ENCODE measurements around the gene TOR1AIP2.
A peak's percentile ranks its signal among the peaks of the same experiment; 100 is the strongest.

Gene TOR1AIP2

DNA sequence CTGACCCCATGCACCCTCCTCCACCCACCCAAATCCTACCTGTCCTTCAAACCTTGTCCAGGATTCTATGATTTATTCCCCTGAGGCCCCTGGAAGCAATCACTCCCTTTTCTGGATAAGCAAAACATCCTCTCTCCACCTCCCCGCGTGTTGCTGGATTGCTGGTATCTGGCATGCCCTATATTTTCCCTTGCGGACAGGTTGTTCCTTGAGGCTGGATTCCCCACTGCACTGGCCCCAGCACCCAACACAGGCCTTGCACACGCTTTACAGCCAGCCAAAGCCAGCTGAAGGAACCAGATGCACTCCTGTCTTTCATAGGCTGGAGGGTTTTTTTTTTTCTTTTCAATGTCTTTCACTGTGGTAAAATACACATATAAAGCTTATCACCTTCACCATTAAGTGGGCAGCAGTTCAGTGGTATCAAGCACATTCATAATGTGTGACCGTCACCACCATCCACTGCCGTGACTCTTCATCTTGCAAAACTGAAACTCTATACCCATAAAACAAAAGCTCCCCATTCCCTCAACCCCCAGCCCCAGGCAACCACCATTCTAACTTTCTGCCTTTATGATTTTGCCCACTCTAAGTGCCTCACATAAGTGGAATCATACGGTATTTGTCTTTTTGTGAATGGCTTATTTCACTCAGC lies 50.9 kb downstream of the TOR1AIP2 start:
- no peak overlapping the region for H3K4me3 ChIP-seq (ENCODE audit: low read depth, low read length)
- TF ChIP-seq, protein P1, sequence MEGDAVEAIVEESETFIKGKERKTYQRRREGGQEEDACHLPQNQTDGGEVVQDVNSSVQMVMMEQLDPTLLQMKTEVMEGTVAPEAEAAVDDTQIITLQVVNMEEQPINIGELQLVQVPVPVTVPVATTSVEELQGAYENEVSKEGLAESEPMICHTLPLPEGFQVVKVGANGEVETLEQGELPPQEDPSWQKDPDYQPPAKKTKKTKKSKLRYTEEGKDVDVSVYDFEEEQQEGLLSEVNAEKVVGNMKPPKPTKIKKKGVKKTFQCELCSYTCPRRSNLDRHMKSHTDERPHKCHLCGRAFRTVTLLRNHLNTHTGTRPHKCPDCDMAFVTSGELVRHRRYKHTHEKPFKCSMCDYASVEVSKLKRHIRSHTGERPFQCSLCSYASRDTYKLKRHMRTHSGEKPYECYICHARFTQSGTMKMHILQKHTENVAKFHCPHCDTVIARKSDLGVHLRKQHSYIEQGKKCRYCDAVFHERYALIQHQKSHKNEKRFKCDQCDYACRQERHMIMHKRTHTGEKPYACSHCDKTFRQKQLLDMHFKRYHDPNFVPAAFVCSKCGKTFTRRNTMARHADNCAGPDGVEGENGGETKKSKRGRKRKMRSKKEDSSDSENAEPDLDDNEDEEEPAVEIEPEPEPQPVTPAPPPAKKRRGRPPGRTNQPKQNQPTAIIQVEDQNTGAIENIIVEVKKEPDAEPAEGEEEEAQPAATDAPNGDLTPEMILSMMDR (conservative IDR thresholded peaks at IDR 0.05; ENCODE audit: low read depth, low read length), result no peak
- no peak for DNase-seq (ENCODE audit: low read depth)

DNA sequence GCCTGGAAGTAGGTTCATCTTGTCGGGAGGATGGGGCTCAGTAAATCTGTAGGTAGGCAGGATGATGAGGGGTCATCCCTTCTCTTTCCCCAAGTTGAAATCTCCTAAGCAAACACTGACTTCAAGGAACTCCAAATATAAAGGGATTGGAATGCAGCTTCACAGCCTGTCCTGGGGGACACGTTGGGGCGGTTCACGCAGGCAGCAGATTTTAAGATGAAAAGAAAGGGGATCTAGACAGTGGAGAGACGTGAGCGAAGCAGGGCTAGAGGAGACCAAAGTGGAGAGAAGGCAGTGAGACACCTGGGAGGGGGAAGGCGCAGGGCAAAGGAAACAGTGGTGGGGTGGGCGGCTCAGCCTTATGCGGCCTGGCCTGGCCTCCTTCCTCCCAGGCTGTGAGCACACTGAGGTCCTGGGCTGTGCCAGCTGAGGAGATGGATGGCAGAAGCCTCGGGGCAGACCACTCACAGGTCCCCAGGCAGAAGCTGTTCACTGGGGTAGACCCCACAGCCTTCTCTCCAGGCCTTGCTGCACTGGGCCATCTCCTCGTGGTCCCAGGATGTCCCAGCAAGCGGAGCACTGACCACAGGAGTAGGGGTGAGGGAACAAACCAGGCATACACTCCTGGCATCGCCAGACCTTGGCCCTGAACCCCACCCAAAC lies 51.7 kb downstream of the TOR1AIP2 start:
- TF ChIP-seq, protein P1 (conservative IDR thresholded peaks at IDR 0.05; ENCODE audit: low read depth, low read length), result no peak
- no peak overlapping the region for H3K4me3 ChIP-seq (ENCODE audit: low read depth, low read length)
- DNase-seq (ENCODE audit: low read depth), result no peak

DNA sequence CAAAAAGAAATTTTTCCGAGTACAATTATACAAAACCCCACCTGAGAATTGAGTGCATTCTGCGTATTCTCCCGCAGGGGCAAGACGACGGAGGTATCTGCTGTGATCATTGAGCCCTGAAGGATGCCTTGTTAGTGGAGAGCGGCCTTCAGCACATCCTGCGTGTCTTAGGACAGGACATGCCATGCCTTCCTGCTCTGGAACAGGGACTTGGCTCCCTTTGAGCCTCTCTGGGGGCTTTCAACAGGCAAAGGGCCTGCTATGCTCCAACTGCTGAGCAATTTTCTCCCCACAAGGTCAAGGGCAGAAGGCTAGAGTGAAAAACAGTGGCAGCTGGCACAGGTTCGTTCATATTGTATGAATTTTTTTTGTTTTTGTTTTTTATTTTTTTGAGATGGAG lies 52.4 kb downstream of the TOR1AIP2 start:
- no peak overlapping the region for H3K4me3 ChIP-seq (ENCODE audit: low read depth, low read length)
- DNase-seq (ENCODE audit: low read depth), result no peak
- TF ChIP-seq, protein P1 (conservative IDR thresholded peaks at IDR 0.05; ENCODE audit: low read depth, low read length), result no peak

DNA sequence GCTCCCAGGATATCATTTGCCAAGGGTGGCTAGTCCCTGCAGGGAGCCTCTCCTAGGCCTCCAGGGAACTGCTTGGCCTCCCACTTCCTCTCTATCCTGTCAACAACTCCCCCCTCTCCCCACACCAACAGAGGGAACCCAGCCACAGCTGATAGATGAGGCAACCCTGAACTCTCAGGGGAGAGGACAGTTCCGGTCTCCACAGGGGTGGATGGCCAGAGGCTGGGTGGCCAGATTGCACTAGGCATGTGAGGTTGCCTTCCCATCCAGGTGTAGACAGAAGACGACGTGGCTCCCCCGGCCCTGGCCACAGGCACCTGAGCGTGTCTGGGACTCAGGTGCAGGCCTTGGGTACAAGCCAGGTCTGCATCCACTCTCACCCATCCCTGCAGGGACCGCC lies 53.3 kb downstream of the TOR1AIP2 start:
- TF ChIP-seq, protein P1 (conservative IDR thresholded peaks at IDR 0.05; ENCODE audit: low read depth, low read length), result no peak
- no peak overlapping the region for H3K4me3 ChIP-seq (ENCODE audit: low read depth, low read length)
- DNase-seq (ENCODE audit: low read depth), result peak; percentile 34

DNA sequence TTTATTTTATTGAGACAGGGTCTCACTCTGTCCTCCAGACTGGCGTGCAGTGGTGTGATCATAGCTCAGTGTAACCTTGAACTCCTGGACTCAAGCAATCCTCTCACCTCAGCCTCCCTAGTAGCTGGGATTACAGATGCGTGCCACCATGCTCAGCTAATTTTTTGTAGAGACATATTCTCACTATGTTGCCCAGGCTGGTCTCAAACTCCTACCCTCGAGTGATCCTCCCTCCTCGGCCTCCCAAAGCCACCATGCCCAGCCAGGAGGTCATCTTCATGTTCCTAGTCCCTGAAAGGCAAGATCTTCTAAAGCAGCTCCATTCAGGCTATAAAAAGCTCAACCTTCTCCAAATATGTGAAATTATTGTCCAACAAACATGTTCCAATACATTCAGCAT lies 53.9 kb downstream of the TOR1AIP2 start:
- H3K4me3 ChIP-seq (ENCODE audit: low read depth, low read length), result no peak overlapping the region
- TF ChIP-seq, protein P1 (conservative IDR thresholded peaks at IDR 0.05; ENCODE audit: low read depth, low read length), result no peak
- DNase-seq (ENCODE audit: low read depth), result no peak

DNA sequence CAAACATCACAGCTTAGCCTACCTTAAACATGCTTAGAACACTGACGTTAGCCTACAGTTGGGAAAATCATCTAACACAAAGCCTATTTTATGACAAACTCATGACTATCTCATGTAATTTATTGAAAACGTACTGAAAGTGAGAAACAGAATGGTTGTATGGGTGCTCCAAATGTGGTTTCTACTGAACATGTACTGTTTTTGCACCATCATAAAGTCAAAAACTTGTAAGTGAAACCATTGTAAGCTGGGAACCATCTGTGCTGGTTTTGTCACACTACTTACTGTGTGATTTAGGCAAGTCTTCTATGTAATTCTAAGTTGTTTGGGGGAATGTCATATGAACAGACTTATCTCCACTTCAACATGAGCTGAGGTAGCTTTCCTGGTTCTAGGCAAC lies 55.5 kb downstream of the TOR1AIP2 start:
- TF ChIP-seq, protein P1 (conservative IDR thresholded peaks at IDR 0.05; ENCODE audit: low read depth, low read length), result no peak
- no peak overlapping the region for H3K4me3 ChIP-seq (ENCODE audit: low read depth, low read length)
- DNase-seq (ENCODE audit: low read depth), result no peak

DNA sequence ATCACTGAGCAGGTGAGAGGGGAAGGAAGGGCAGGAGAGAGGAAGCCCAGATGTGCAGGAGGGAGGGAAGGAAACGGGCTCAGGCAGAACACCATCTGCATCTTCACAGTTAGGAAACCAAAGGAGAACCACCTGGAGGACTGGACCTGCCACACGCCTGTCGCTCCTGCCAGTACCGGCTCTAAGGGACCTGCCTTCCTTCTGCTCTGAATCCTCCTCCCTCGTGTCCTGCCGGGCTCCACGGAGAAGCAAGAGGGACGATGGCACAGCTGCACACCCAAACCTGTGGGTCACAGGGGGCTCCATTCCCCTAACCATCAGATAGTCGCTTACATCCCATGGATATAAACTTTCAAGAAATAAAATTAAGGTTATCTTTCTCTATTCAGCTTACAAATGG lies 56.1 kb downstream of the TOR1AIP2 start:
- no peak for DNase-seq (ENCODE audit: low read depth)
- TF ChIP-seq, protein P1 (conservative IDR thresholded peaks at IDR 0.05; ENCODE audit: low read depth, low read length), result no peak
- H3K4me3 ChIP-seq (ENCODE audit: low read depth, low read length), result no peak overlapping the region

Data from choroid plexus epithelial cell (primary cell).